ENCODE data around the gene MRPL53. TPM values are rescaled to one million over a fixed set of nuclear protein-coding genes. Genes with fewer than 3 reads are reported as not detected.

MRPL53 gene
- total and polyA plus RNA-seq, 2 of the 13 experiments (the other 11 are each of a cell fraction or from before 2014, with no cell fraction given) = 34.3 to 51.9 TPM

DNA sequence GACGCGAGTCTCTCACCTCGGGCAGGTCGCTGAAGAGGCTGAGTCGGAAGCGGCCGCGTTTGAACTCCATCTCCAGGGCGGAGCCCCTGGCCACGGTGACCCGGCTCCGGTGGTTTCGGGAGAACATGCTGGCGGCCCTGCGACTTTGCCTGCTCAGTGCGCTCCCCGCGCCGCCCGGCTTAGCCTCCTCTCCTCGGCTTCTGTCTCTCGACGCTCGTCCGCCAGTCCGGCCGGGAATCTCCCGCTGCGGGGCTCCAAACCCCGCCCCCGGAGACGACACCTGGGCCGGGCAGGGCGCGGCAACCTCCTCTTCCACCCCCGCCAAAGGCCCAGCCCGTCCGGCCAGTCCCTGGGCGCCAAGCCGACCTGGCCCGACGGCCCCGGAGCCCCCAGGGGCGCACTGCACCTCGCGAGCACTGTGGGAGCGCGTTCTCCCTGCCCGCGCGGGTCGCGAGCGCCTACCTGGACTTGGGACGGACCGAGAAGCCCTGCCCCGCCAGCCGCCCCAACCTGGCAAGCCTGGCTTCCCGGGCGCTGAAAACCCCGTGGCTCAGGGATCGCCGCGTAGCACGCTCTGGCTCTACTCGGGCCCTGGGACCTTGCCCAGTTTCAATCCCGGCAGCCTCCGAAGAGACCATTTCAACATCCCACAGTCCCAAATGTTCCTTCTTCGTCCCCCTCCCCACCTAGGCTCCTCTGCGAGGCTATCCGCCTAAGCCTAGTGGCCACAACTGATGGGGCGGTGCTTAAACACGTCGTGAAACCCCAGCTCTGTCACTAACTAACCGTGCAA lies 30.6 kb downstream of the MRPL53 start, which contains the start of gene RTKN (continued):
- TF ChIP-seq, protein P1, sequence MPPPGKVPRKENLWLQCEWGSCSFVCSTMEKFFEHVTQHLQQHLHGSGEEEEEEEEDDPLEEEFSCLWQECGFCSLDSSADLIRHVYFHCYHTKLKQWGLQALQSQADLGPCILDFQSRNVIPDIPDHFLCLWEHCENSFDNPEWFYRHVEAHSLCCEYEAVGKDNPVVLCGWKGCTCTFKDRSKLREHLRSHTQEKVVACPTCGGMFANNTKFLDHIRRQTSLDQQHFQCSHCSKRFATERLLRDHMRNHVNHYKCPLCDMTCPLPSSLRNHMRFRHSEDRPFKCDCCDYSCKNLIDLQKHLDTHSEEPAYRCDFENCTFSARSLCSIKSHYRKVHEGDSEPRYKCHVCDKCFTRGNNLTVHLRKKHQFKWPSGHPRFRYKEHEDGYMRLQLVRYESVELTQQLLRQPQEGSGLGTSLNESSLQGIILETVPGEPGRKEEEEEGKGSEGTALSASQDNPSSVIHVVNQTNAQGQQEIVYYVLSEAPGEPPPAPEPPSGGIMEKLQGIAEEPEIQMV (CRISPR knock-in tag; IDR thresholded peaks at IDR 0.05; ENCODE audit: low read depth) = peak; percentile 56
- TF ChIP-seq, protein P2, sequence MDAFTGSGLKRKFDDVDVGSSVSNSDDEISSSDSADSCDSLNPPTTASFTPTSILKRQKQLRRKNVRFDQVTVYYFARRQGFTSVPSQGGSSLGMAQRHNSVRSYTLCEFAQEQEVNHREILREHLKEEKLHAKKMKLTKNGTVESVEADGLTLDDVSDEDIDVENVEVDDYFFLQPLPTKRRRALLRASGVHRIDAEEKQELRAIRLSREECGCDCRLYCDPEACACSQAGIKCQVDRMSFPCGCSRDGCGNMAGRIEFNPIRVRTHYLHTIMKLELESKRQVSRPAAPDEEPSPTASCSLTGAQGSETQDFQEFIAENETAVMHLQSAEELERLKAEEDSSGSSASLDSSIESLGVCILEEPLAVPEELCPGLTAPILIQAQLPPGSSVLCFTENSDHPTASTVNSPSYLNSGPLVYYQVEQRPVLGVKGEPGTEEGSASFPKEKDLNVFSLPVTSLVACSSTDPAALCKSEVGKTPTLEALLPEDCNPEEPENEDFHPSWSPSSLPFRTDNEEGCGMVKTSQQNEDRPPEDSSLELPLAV (CRISPR knock-in tag; conservative IDR thresholded peaks at IDR 0.05; ENCODE audit: low read depth) = no peak
- TF ChIP-seq ZNF136 (CRISPR knock-in tag; IDR thresholded peaks at IDR 0.05; ENCODE audit: low read depth) (peak; percentile 93; the same call in 1 of the 2 replicates), SP1 (IDR thresholded peaks at IDR 0.05) (no peak), SP1 (CRISPR knock-in tag; IDR thresholded peaks at IDR 0.05) (peak; percentile 13; the same call in 1 of the 2 replicates), NFYB (CRISPR knock-in tag; IDR thresholded peaks at IDR 0.05) (peak; percentile 56; the same call in 1 of the 2 replicates), ZNF569 (CRISPR knock-in tag; IDR thresholded peaks at IDR 0.05; ENCODE audit: borderline replicate concordance) (no peak; the same call in 1 of the 2 replicates), SETDB1 (CRISPR knock-in tag; IDR thresholded peaks at IDR 0.05; ENCODE audit: borderline replicate concordance) (no peak), TOE1 (CRISPR knock-in tag; IDR thresholded peaks at IDR 0.05) (peak; percentile 82; the same call in 1 of the 2 replicates), ETV5 (CRISPR knock-in tag; IDR thresholded peaks at IDR 0.05; ENCODE audit: borderline replicate concordance) (peak; percentile 18; the same call in 1 of the 2 replicates), DNMT3B (CRISPR knock-in tag; conservative IDR thresholded peaks at IDR 0.05) (peak; percentile 70; the same call in 1 of the 2 replicates), POLR2AphosphoS5 (IDR thresholded peaks at IDR 0.05; ENCODE audit: low read depth, low read length) (peak; percentile 100), SOX5 (CRISPR knock-in tag; IDR thresholded peaks at IDR 0.05; ENCODE audit: borderline replicate concordance) (peak; percentile 58), MLLT10 (CRISPR knock-in tag; IDR thresholded peaks at IDR 0.05) (0 out of 2 replicates have a peak, but pooled peaks have one; percentile 70), ZBTB21 (CRISPR knock-in tag; IDR thresholded peaks at IDR 0.05) (no peak), ZNF644 (CRISPR knock-in tag; IDR thresholded peaks at IDR 0.05; ENCODE audit: low read depth) (no peak), POLR2AphosphoS2 (IDR thresholded peaks at IDR 0.05; ENCODE audit: low read depth, low read length) (peak; percentile 85; the same call in 1 of the 2 replicates), GATAD2A (CRISPR knock-in tag; IDR thresholded peaks at IDR 0.05) (peak; percentile 78), ZNF782 (CRISPR knock-in tag; IDR thresholded peaks at IDR 0.05; ENCODE audit: borderline replicate concordance) (peak; percentile 92; the same call in 1 of the 2 replicates), ZNF577 (CRISPR knock-in tag; IDR thresholded peaks at IDR 0.05; ENCODE audit: borderline replicate concordance, low read depth) (0 out of 2 replicates have a peak, but pooled peaks have one; percentile 80), MIER2 (CRISPR knock-in tag; IDR thresholded peaks at IDR 0.05) (peak; percentile 10; the same call in 1 of the 2 replicates)
- TF ChIP-seq, protein P3, sequence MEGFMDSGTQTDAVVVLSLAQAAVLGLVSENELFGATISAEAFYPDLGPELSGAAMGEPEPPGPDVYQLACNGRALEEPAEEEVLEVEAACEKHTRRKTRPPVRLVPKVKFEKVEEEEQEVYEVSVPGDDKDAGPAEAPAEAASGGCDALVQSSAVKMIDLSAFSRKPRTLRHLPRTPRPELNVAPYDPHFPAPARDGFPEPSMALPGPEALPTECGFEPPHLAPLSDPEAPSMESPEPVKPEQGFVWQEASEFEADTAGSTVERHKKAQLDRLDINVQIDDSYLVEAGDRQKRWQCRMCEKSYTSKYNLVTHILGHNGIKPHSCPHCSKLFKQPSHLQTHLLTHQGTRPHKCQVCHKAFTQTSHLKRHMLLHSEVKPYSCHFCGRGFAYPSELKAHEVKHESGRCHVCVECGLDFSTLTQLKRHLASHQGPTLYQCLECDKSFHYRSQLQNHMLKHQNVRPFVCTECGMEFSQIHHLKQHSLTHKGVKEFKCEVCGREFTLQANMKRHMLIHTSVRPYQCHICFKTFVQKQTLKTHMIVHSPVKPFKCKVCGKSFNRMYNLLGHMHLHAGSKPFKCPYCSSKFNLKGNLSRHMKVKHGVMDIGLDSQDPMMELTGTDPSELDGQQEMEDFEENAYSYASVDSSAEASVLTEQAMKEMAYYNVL (CRISPR knock-in tag; IDR thresholded peaks at IDR 0.05; ENCODE audit: borderline replicate concordance) = peak; percentile 50
- TF ChIP-seq, protein P4, sequence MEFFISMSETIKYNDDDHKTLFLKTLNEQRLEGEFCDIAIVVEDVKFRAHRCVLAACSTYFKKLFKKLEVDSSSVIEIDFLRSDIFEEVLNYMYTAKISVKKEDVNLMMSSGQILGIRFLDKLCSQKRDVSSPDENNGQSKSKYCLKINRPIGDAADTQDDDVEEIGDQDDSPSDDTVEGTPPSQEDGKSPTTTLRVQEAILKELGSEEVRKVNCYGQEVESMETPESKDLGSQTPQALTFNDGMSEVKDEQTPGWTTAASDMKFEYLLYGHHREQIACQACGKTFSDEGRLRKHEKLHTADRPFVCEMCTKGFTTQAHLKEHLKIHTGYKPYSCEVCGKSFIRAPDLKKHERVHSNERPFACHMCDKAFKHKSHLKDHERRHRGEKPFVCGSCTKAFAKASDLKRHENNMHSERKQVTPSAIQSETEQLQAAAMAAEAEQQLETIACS (CRISPR knock-in tag; IDR thresholded peaks at IDR 0.05) = peak; percentile 58; the same call in 1 of the 2 replicates

All from HepG2 (cell line).